ENCODE measurements around the gene MBTD1. TPM values are rescaled to one million over a fixed set of nuclear protein-coding genes. Genes with fewer than 3 reads are reported as not detected.

Gene MBTD1
- total and polyA plus RNA-seq, 8 donors = 10.0 to 64.9 (median 52.3) TPM

- ATAC-seq = peak; percentile 95
These were observed 581 bp upstream of the MBTD1 start, which contains the start of gene UTP18 for GRCh38 chr17:51260237-51261023. UTP18 (plus strand) TSS chr17:51260546; CDS start chr17:51260585, 39 bp downstream.

GRCh38 chr17:51258756-51259563 is 889 bp downstream of the MBTD1 start:
- peak in 3 of 4 donors; percentile 30 to 54 (median 40) for DNase-seq
- Histone ChIP-seq H3K4me1 (peaks cover 15 to 59% of the 10 kb centered on the region in 2 donors), H3K36me3 (peaks cover 0 to 19% of the 10 kb centered on the region in 2 donors), H3K9me3 (no peaks in the 10 kb centered on the region), H3K27me3 (no peaks in the 10 kb centered on the region), H3K4me3 (peak overlapping the region; percentile 80 to 91), H3K27ac (peak overlapping the region in 1 of 2 donors; percentile 98)
- TF ChIP-seq CTCF (IDR thresholded peaks at IDR 0.05) = no peak
- no peak for ATAC-seq
- intact Hi-C loops (cut with DNase I) = loop anchor here in 1 of 2 donors (10.0 kb wide), 1 partner anchor 64 kb away; no protein-coding TSS in a partner anchor

More at GRCh38 chr17:51260237-51261023, 581 bp upstream of the MBTD1 start, which contains the start of gene UTP18:
- peak; percentile 98 to 99 (median 98) for DNase-seq
- Histone ChIP-seq H3K27ac (peak within 1 kb of the TSS; percentile 96 to 98), H3K4me1 (peaks cover 15 to 66% of the 10 kb centered on the region in 2 donors), H3K4me3 (peak within 1 kb of the TSS; percentile 80 to 91), H3K36me3 (peaks cover 0 to 21% of the 10 kb centered on the region in 2 donors), H3K27me3 (no peaks in the 10 kb centered on the region), H3K9me3 (no peaks in the 10 kb centered on the region)
- TF ChIP-seq CTCF (IDR thresholded peaks at IDR 0.05) = no peak
- intact Hi-C loops (cut with DNase I) = no loop called here

GRCh38 chr17:51257150-51258081 is 2.4 kb downstream of the MBTD1 start:
- no peak for TF ChIP-seq CTCF (IDR thresholded peaks at IDR 0.05)
- no peak overlapping the region for H3K27ac ChIP-seq
- peaks cover 0 to 13% of the 10 kb centered on the region in 2 donors for H3K36me3 ChIP-seq
- H3K4me3 ChIP-seq = no peak overlapping the region
- ATAC-seq = no peak
- no peaks in the 10 kb centered on the region for H3K9me3 ChIP-seq
- H3K4me1 ChIP-seq = peaks cover 11 to 47% of the 10 kb centered on the region in 2 donors
- no peak for DNase-seq
- intact Hi-C loops (cut with DNase I) = loop anchor here in 1 of 2 donors (10.0 kb wide), 1 partner anchor 63 kb away; no protein-coding TSS in a partner anchor
- no peaks in the 10 kb centered on the region for H3K27me3 ChIP-seq

GRCh38 chr17:51256101-51256500 is 3.7 kb downstream of the MBTD1 start:
- DNase-seq (no peak), ATAC-seq (no peak)
- peaks cover 0 to 17% of the 10 kb centered on the region in 2 donors for H3K36me3 ChIP-seq
- no peaks in the 10 kb centered on the region for H3K27me3 ChIP-seq
- peaks cover 8 to 34% of the 10 kb centered on the region in 2 donors for H3K4me1 ChIP-seq
- H3K27ac ChIP-seq = no peak overlapping the region
- TF ChIP-seq CTCF (IDR thresholded peaks at IDR 0.05) = no peak
- intact Hi-C loops (cut with DNase I) = loop anchor here in 1 of 2 donors (10.0 kb wide), 1 partner anchor 61 kb away; no protein-coding TSS in a partner anchor
- H3K4me3 ChIP-seq = no peak overlapping the region
- no peaks in the 10 kb centered on the region for H3K9me3 ChIP-seq

All from left lung (tissue), 10 donors.